HG03280 (cell line): ENCODE measurements around the gene THOP1.

Source experiments
- ATAC-seq: cut with Tn5 transposase; IDR thresholded peaks from one replicate; pipeline ENCODE4 v1.9.1; 2021; ENCODE audit warnings: mild to moderate bottlenecking, moderate library complexity; ENCODE audit not compliant: unreplicated experiment

The THOP1 gene

GRCh38 chr19:2850256-2850925 is 65.1 kb downstream of the THOP1 start:
- ATAC-seq = no peak

DNA sequence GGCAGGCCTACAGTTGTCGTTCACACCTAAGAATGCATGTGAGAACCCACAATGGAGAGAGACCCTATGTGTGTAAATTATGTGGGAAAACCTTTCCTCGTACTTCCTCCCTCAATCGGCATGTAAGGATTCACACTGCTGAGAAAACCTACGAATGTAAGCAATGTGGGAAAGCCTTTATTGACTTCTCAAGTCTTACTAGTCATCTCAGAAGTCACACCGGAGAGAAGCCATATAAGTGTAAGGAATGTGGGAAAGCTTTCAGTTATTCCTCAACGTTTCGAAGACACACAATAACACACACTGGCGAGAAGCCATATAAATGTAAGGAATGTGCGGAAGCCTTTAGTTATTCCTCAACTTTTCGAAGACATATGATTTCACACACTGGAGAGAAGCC is 67.3 kb downstream of the THOP1 start:
- ATAC-seq = no peak

DNA sequence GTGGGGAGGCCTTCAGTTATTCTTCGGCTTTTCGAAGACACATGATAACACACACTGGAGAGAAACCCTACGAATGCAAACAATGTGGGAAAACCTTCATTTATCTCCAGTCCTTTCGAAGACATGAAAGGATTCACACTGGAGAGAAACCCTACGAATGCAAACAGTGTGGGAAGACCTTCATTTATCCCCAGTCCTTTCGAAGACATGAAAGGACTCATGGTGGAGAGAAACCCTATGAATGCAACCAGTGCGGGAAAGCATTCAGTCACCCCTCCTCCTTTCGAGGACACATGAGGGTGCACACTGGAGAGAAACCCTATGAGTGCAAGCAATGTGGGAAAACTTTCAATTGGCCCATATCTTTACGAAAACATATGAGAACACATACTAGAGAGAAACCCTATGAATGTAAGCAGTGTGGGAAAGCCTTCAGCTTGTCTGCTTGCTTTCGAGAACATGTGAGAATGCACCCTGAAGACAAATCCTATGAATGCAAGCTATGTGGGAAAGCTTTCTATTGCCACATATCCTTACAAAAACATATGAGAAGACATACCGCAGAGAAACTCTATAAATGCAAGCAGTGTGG is 67.8 kb downstream of the THOP1 start:
- ATAC-seq = no peak

- ATAC-seq = no peak
Measured at GRCh38 chr19:2854849-2855248, 69.5 kb downstream of the THOP1 start.

DNA sequence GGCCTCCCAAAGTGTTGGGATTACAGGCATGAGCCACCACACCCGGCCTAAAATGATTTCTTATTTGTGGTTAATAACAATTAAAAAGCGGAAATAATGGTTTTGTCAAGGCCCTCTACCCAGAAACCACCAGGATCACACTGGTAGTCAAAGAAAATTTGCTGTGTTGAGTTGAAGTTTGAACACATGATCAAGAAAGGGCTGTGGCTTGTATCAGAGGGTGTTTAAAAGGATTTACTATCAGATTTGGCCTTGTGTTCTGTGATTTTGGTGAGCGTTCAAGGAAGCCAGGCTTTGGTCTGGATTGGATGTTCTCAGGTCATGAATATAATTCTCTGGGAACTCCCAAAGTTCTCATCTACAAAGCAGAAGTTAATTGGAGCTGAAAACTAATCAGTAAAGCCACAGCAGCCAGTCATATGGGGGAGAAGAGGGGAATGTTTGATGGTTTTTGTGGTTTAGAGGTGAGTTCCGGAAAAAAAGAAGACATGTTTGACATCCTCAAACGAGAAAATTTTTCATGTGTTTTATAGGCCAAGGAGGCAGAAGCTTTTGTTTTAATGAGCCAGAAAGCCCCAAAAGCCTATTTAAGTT is 71.3 kb downstream of the THOP1 start:
- no peak for ATAC-seq

- ATAC-seq = no peak
Measured at GRCh38 chr19:2858864-2859263, 73.6 kb downstream of the THOP1 start.

DNA sequence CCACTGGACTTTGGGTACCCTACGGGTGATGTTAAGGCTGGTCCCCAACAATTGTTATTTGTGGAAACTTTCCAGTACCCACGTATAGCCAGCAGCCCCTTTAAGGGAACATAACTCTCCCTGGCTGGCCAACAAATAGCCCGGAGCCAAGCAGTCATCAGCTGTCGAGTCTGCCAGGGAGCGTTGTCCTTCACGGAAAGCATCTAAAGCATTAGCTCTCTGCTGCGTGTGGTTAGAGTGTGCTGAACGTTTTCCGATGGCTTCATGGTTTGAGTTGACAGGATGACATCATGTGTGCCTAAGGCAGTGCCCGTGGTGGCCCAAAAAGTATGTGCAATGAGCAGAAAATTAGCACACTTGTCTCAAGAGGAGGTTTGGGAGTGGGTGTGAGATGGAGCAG is 78.5 kb downstream of the THOP1 start:
- no peak for ATAC-seq
